ENCODE results near the gene LEPR.

DNA sequence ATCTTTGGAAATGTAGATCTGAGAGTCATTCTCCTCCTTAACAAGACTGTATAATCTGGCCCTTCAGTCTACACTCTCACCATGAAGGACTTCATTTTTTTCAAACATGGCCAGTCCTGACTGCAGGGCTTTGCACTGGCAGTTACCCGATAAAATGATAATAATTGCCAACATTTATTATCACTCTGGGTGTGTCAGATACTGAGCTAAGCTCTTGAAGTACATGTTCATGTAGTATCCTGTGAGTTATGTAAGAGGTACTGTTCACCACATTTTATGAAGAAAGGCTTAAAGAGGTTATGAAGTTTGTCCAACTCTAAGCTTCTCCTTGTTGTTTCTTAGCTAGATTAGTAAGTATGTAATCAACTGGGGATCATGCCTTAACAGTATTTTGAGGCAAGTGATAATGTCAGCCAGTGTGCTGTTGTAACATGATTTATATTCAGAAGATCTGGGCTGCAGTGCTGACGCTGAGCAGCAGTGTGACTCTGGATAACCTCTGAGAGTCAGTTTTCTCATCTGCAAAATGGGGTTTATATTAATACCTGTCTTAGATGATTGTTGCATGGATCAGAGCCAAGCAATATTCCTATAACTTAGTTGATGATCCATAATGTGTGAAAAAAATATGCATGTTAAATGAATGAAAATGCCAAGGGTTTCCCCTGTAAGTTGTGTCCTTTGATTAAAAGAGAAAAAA lies 42.1 kb upstream of the LEPR start:
- TF ChIP-seq, protein P1, sequence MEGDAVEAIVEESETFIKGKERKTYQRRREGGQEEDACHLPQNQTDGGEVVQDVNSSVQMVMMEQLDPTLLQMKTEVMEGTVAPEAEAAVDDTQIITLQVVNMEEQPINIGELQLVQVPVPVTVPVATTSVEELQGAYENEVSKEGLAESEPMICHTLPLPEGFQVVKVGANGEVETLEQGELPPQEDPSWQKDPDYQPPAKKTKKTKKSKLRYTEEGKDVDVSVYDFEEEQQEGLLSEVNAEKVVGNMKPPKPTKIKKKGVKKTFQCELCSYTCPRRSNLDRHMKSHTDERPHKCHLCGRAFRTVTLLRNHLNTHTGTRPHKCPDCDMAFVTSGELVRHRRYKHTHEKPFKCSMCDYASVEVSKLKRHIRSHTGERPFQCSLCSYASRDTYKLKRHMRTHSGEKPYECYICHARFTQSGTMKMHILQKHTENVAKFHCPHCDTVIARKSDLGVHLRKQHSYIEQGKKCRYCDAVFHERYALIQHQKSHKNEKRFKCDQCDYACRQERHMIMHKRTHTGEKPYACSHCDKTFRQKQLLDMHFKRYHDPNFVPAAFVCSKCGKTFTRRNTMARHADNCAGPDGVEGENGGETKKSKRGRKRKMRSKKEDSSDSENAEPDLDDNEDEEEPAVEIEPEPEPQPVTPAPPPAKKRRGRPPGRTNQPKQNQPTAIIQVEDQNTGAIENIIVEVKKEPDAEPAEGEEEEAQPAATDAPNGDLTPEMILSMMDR (IDR thresholded peaks at IDR 0.05; ENCODE audit: low read length): no peak
- TF ChIP-seq EZH2 (optimal IDR thresholded peaks at IDR 0.05; ENCODE audit: low read depth, low read length) (no peak), EZH2phosphoT487 (IDR thresholded peaks at IDR 0.05; ENCODE audit: low read length) (no peak)
